Osteoblast (primary cell): ENCODE measurements around the gene POGLUT3. TPM values are rescaled to one million over a fixed set of nuclear protein-coding genes. Genes with fewer than 3 reads are reported as not detected.

ENCODE experiments used
- DNase-seq: peaks from one replicate; pipeline ENCODE4 v3.0.0; 2011; ENCODE audit warnings: low spot score, mixed read lengths; ENCODE audit not compliant: insufficient read length; ENCODE audit errors: missing footprints
- H2AFZ ChIP-seq: 2 replicates; pipeline ENCODE4 v1.6.0; 2011; ENCODE audit warnings: mild to moderate bottlenecking, low read length
- H3K27ac ChIP-seq: 2 replicates; pipeline ENCODE4 v1.5.1; 2011; ENCODE audit warnings: mild to moderate bottlenecking, low read depth, low read length, moderate library complexity
- H3K27me3 ChIP-seq: 2 replicates; pipeline ENCODE4 v1.6.0; 2012; ENCODE audit warnings: mild to moderate bottlenecking, control low read depth, inconsistent platforms, low read length, moderate library complexity; ENCODE audit not compliant: insufficient read depth
- H3K36me3 ChIP-seq: 2 replicates; pipeline ENCODE4 v1.5.1; 2011; ENCODE audit warnings: mild to moderate bottlenecking, low read length, control low read depth, moderate library complexity; ENCODE audit not compliant: insufficient read depth
- H3K4me1 ChIP-seq: 2 replicates; pipeline ENCODE4 v1.5.1; 2011; ENCODE audit warnings: mild to moderate bottlenecking, low read length, control low read depth, moderate library complexity; ENCODE audit not compliant: insufficient read depth
- H3K4me2 ChIP-seq: 2 replicates; pipeline ENCODE4 v1.6.0; 2011; ENCODE audit warnings: mild to moderate bottlenecking, low read length; ENCODE audit not compliant: insufficient read depth
- H3K4me3 ChIP-seq: fragments of 200-600 bp; sonication (generic); 3 replicates; pipeline ENCODE4 v1.5.1; 2012; ENCODE audit warnings: mild to moderate bottlenecking, low read length, inconsistent platforms; ENCODE audit not compliant: insufficient read depth
- H3K79me2 ChIP-seq: 2 replicates; pipeline ENCODE4 v1.6.0; 2012; ENCODE audit warnings: mild to moderate bottlenecking, low read length, control low read depth, inconsistent platforms; ENCODE audit not compliant: insufficient read depth
- H3K9me3 ChIP-seq: 2 replicates; pipeline ENCODE4 v1.5.1; 2011; ENCODE audit warnings: low read depth, low read length, control low read depth
- H4K20me1 ChIP-seq: 2 replicates; pipeline ENCODE4 v1.6.0; 2012; ENCODE audit warnings: mild to moderate bottlenecking, low read length, control low read depth; ENCODE audit not compliant: insufficient read depth
- total RNA-seq: library from RNA; depleted of rRNA; stranded (reverse); fragments of >200 nt; gene quantifications from 2 replicates; pipeline ENCODE4 v1.2.3, GENCODE V29; 2012
- TF ChIP-seq, protein P1 (sequence below): IDR thresholded peaks from 2 replicates; pipeline ENCODE4 v1.5.1; 2011; ENCODE audit warnings: mild to moderate bottlenecking, low read depth, low read length, moderate library complexity; ENCODE audit errors: extremely low read depth

Gene POGLUT3
- total RNA-seq, 1 donor = 29.0 TPM

DNA sequence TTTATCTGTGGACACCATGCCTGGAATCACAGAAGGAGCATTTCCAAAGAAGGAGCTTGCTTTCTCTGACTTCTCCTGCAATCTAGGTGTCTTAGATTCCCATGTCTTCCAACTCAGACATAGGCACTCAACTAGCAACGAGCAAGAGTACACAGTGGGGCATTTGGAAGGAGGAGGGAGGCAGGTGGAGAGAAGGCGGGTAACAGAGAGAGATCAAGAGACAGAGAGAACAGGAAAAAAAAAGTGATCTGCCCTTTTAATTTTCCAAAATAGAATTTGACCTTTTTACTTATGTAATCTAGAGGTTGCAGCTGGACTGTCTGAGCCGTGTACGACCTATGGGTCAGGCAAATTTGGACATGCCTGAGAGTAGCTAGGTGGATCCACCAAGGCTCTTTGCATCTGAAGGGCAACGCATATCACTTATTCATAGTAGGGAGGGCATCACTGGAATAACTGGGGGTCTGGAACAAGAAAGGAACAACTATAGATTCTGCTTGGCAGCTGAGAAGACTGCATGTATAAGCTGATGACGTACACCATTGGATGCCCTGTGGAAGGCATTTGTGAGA, 37.3 kb upstream of the POGLUT3 start:
- no peaks in the 10 kb centered on the region for H3K79me2 ChIP-seq
- no peaks in the 10 kb centered on the region for H4K20me1 ChIP-seq
- no peak for DNase-seq
- no peak overlapping the region for H3K27ac ChIP-seq
- H3K27me3 ChIP-seq = peaks cover 29% of the 10 kb centered on the region
- no peak overlapping the region for H3K4me3 ChIP-seq
- H3K4me2 ChIP-seq = no peak overlapping the region
- no peaks in the 10 kb centered on the region for H3K4me1 ChIP-seq
- no peaks in the 10 kb centered on the region for H3K9me3 ChIP-seq
- H3K36me3 ChIP-seq = no peaks in the 10 kb centered on the region
- no peak overlapping the region for H2AFZ ChIP-seq
- TF ChIP-seq, protein P1, sequence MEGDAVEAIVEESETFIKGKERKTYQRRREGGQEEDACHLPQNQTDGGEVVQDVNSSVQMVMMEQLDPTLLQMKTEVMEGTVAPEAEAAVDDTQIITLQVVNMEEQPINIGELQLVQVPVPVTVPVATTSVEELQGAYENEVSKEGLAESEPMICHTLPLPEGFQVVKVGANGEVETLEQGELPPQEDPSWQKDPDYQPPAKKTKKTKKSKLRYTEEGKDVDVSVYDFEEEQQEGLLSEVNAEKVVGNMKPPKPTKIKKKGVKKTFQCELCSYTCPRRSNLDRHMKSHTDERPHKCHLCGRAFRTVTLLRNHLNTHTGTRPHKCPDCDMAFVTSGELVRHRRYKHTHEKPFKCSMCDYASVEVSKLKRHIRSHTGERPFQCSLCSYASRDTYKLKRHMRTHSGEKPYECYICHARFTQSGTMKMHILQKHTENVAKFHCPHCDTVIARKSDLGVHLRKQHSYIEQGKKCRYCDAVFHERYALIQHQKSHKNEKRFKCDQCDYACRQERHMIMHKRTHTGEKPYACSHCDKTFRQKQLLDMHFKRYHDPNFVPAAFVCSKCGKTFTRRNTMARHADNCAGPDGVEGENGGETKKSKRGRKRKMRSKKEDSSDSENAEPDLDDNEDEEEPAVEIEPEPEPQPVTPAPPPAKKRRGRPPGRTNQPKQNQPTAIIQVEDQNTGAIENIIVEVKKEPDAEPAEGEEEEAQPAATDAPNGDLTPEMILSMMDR = no peak

DNA sequence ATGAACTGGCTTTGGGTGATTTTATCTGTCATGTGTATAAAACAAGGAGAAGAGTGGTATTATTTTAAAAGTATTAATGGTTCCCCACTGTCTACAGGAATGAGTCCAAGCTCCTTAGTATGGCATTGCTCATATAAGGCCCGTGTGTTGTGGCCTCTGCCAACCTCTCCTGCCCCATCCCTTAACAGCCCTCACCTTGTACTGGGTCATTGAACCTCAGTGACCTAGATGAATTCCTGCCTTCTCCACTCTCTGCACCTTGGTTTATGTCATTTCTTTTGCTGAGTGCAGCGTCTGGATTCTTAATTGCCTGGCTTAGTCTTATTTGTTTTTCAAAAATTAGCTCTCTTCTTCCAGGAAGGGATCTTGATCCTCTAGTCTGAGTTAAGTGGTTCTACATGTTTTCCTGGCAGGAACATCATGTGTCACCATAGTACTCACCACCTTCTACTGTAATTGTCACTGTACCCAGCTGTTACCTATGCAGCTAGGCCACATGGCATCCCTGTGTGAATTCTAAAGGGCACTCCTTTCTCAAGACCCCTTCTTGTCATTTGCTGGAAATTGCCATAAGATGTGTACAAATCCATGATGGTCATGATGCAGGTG, 36.2 kb upstream of the POGLUT3 start:
- no peak overlapping the region for H3K27ac ChIP-seq
- H3K9me3 ChIP-seq = no peaks in the 10 kb centered on the region
- H3K79me2 ChIP-seq = no peaks in the 10 kb centered on the region
- H3K36me3 ChIP-seq = no peaks in the 10 kb centered on the region
- no peaks in the 10 kb centered on the region for H4K20me1 ChIP-seq
- peaks cover 29% of the 10 kb centered on the region for H3K27me3 ChIP-seq
- no peak overlapping the region for H2AFZ ChIP-seq
- TF ChIP-seq, protein P1 = no peak
- H3K4me3 ChIP-seq = no peak overlapping the region
- DNase-seq = no peak
- H3K4me2 ChIP-seq = no peak overlapping the region
- H3K4me1 ChIP-seq = no peaks in the 10 kb centered on the region

DNA sequence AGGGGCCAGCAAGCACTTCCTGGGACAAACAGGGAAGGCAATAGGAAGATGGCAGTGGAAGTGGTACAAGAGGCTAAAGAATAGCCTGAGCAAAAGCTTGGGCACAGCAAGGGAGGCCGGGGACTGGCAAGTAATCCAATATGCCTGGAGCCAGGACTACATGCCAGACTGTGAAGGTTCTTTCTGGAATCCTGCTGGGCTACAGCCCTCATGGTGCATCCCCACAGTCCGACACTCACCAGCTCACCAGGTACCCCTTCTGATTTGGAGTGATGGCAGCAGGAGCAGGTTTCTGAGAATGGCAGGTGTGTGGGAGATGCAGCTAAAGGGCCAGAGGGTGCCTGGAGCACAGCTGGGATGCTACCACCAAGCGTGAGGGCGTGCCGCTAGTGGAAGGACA, 32.2 kb upstream of the POGLUT3 start:
- no peaks in the 10 kb centered on the region for H3K9me3 ChIP-seq
- H3K4me1 ChIP-seq = no peaks in the 10 kb centered on the region
- no peak overlapping the region for H3K4me3 ChIP-seq
- no peak overlapping the region for H3K27ac ChIP-seq
- TF ChIP-seq, protein P1 = no peak
- no peak for DNase-seq
- peaks cover 10% of the 10 kb centered on the region for H3K27me3 ChIP-seq
- no peak overlapping the region for H3K4me2 ChIP-seq
- H2AFZ ChIP-seq = no peak overlapping the region
- H4K20me1 ChIP-seq = no peaks in the 10 kb centered on the region
- H3K36me3 ChIP-seq = no peaks in the 10 kb centered on the region
- H3K79me2 ChIP-seq = no peaks in the 10 kb centered on the region

DNA sequence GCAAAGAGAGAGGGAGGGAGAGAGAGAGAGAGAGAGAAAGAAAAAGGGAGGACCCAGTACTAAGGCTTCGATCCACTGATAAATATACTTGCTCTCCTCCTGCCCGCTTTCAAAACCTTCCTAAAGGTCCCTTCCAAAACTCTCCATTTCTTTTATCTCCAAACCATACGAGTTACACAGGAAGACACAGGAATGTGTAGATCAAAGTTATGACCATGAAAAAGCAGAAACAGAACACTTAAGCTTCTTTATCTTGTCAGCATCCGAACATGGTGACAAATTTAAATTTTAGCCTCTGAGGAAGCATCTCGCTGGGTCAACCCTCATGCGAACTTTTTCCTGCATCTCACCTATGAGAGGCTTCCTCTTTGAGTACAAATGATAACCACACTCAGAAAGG, 29.2 kb upstream of the POGLUT3 start:
- Histone ChIP-seq H3K79me2 (no peaks in the 10 kb centered on the region), H3K36me3 (no peaks in the 10 kb centered on the region), H4K20me1 (no peaks in the 10 kb centered on the region), H2AFZ (no peak overlapping the region), H3K4me1 (no peaks in the 10 kb centered on the region), H3K27me3 (peaks cover 10% of the 10 kb centered on the region), H3K27ac (no peak overlapping the region), H3K4me3 (no peak overlapping the region), H3K9me3 (no peaks in the 10 kb centered on the region), H3K4me2 (no peak overlapping the region)
- TF ChIP-seq, protein P1 = no peak
- no peak for DNase-seq
